ENCODE results near the gene SLFN12L.

DNA sequence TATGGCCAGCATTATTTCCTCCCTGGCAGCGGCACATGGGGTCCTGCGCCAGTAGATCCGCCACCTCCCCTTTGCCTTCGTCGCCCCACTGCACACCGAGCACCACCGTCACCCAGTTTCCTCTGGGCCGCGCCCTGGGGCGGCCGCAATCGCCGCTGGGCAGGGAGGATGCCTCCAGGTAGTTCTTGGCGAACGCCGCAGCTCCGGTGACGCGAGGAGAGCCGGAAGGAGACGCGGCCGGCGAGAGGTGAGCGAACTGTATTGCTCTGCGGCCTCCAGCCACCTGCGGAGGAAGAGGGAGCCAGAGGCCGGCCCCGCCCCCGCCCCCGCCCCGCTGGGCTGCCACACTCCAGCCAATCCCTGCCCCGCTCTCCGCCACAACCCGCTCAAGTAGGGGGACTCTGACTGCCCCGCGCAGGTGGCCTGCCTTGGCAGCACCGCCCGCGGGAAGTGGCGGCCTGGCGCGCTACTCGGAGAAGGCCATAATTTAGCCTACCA, 77.1 kb downstream of the SLFN12L start:
- TF ChIP-seq, protein P1, sequence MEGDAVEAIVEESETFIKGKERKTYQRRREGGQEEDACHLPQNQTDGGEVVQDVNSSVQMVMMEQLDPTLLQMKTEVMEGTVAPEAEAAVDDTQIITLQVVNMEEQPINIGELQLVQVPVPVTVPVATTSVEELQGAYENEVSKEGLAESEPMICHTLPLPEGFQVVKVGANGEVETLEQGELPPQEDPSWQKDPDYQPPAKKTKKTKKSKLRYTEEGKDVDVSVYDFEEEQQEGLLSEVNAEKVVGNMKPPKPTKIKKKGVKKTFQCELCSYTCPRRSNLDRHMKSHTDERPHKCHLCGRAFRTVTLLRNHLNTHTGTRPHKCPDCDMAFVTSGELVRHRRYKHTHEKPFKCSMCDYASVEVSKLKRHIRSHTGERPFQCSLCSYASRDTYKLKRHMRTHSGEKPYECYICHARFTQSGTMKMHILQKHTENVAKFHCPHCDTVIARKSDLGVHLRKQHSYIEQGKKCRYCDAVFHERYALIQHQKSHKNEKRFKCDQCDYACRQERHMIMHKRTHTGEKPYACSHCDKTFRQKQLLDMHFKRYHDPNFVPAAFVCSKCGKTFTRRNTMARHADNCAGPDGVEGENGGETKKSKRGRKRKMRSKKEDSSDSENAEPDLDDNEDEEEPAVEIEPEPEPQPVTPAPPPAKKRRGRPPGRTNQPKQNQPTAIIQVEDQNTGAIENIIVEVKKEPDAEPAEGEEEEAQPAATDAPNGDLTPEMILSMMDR (IDR thresholded peaks at IDR 0.05) = no peak
- no peak for TF ChIP-seq POLR2A (IDR thresholded peaks at IDR 0.05)
